OCI-LY3 (cell line): ENCODE results near the gene ACTG1.

Source experiments
- EZH2phosphoT487 ChIP-seq: fragments of 200-600 bp; shearing (Covaris generic); IDR thresholded peaks from 2 replicates; pipeline ENCODE4 v1.6.1; 2018; ENCODE audit warnings: antibody characterized with exemption, mixed run types, low read depth
- TF ChIP-seq, protein P1 (sequence below): fragments of 200-600, 300-600 bp; sonication (generic); IDR thresholded peaks from 2 replicates; pipeline ENCODE4 v1.5.1; 2014; ENCODE audit warnings: antibody characterized with exemption, low read length, low read depth

DNA sequence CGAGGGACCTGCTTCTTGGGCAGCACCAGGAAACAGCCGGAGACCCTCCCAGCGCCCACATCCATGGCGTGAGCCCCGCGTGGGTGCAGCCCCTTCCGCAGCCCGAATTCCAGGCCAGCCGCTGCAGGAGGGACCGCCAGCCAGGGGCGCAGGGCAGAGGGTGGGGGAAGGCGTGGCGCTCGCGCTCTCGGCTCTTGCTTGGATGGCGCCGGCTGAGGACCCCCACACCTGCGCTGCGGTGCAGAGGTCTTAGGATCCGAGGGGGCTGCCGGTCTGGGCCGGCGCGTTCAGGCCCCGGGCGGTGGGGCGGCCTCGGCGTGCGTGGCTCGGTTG lies 28.8 kb downstream of the ACTG1 start:
- TF ChIP-seq, protein P1, sequence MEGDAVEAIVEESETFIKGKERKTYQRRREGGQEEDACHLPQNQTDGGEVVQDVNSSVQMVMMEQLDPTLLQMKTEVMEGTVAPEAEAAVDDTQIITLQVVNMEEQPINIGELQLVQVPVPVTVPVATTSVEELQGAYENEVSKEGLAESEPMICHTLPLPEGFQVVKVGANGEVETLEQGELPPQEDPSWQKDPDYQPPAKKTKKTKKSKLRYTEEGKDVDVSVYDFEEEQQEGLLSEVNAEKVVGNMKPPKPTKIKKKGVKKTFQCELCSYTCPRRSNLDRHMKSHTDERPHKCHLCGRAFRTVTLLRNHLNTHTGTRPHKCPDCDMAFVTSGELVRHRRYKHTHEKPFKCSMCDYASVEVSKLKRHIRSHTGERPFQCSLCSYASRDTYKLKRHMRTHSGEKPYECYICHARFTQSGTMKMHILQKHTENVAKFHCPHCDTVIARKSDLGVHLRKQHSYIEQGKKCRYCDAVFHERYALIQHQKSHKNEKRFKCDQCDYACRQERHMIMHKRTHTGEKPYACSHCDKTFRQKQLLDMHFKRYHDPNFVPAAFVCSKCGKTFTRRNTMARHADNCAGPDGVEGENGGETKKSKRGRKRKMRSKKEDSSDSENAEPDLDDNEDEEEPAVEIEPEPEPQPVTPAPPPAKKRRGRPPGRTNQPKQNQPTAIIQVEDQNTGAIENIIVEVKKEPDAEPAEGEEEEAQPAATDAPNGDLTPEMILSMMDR = no peak
- no peak for TF ChIP-seq EZH2phosphoT487
